OCI-LY1 (cell line): Measurements from ENCODE around the gene PDE3B.
"Not testable (repeated sequence)": the region's sequence is repeated elsewhere in the genome, so short reads cannot be mapped to it uniquely, and the experiment has no call there.

Source experiments
- H2AFZ ChIP-seq: fragments of 200-600 bp; sonication (generic), shearing (Covaris generic); 2 replicates; pipeline ENCODE4 v1.6.0; 2014; ENCODE audit warnings: antibody characterized with exemption, mild to moderate bottlenecking, low read length
- H3F3A ChIP-seq: fragments of 200-600 bp; sonication (generic), shearing (Covaris generic); 2 replicates; pipeline ENCODE4 v1.6.0; 2014; ENCODE audit warnings: mild to moderate bottlenecking, antibody characterized with exemption, low read length, moderate library complexity; ENCODE audit not compliant: insufficient read depth
- H3K27ac ChIP-seq: fragments of 200-600 bp; sonication (generic); 2 replicates; pipeline ENCODE4 v1.5.1; 2014; ENCODE audit warnings: low read length, mixed run types, mild to moderate bottlenecking, low read depth; ENCODE audit not compliant: poor library complexity, severe bottlenecking
- H3K27me3 ChIP-seq: fragments of 200-600 bp; sonication (generic); 2 replicates; pipeline ENCODE4 v1.6.0; 2014; ENCODE audit warnings: antibody characterized with exemption, mild to moderate bottlenecking, low read length, moderate library complexity; ENCODE audit not compliant: insufficient read depth
- H3K36me3 ChIP-seq: fragments of 200-600 bp; sonication (generic); 2 replicates; pipeline ENCODE4 v1.6.1; 2014; ENCODE audit warnings: mild to moderate bottlenecking, antibody characterized with exemption, low read length, moderate library complexity, mixed read lengths; ENCODE audit not compliant: insufficient read depth
- H3K4me1 ChIP-seq: fragments of 200-600 bp; sonication (generic); 2 replicates; pipeline ENCODE4 v1.5.1; 2014; ENCODE audit warnings: mild to moderate bottlenecking, low read length, moderate library complexity; ENCODE audit not compliant: insufficient read depth, severe bottlenecking
- H3K4me2 ChIP-seq: fragments of 200-600 bp; sonication (generic), shearing (Covaris generic); 2 replicates; pipeline ENCODE4 v1.6.1; 2014; ENCODE audit warnings: low read length
- H3K4me3 ChIP-seq: fragments of 200-600 bp; sonication (generic); 2 replicates; pipeline ENCODE4 v1.5.1; 2014; ENCODE audit warnings: low read length, low read depth, mild to moderate bottlenecking, mixed read lengths; ENCODE audit not compliant: poor library complexity, severe bottlenecking
- H3K79me2 ChIP-seq: fragments of 200-600 bp; shearing (Covaris generic); 2 replicates; pipeline ENCODE4 v1.6.1; 2016; ENCODE audit warnings: mixed run types, low read length, mixed read lengths; ENCODE audit not compliant: insufficient read depth
- H3K9ac ChIP-seq: fragments of 200-600 bp; sonication (generic), shearing (Covaris generic); 2 replicates; pipeline ENCODE4 v1.6.1; 2014; ENCODE audit warnings: mild to moderate bottlenecking, low read length, mixed read lengths
- H3K9me2 ChIP-seq: fragments of 200-600 bp; sonication (generic), shearing (Covaris generic); 2 replicates; pipeline ENCODE4 v1.6.1; 2014; ENCODE audit warnings: low read depth, mild to moderate bottlenecking, low read length, mixed read lengths
- H3K9me3 ChIP-seq: fragments of 200-600 bp; shearing (Covaris generic); 2 replicates; pipeline ENCODE4 v1.6.1; 2014; ENCODE audit warnings: low read length, mixed read lengths
- H4K20me1 ChIP-seq: fragments of 200-600 bp; sonication (generic), shearing (Covaris generic); 2 replicates; pipeline ENCODE4 v1.6.0; 2016; ENCODE audit warnings: mild to moderate bottlenecking, low read length; ENCODE audit not compliant: insufficient read depth
- EZH2 ChIP-seq: fragments of 200-600 bp; sonication (generic), shearing (Covaris generic); IDR thresholded peaks from 2 replicates; pipeline ENCODE4 v1.8.0; 2017; ENCODE audit warnings: borderline replicate concordance, mixed run types, mild to moderate bottlenecking, antibody characterized with exemption, low read length, moderate library complexity, mixed read lengths
- TF ChIP-seq, protein P1 (sequence below): fragments of 200-600 bp; sonication (generic), shearing (Covaris generic); IDR thresholded peaks from 2 replicates; pipeline ENCODE4 v1.5.1; 2017; ENCODE audit warnings: mild to moderate bottlenecking, antibody characterized with exemption, low read length, moderate library complexity, mixed read lengths

Gene PDE3B

DNA sequence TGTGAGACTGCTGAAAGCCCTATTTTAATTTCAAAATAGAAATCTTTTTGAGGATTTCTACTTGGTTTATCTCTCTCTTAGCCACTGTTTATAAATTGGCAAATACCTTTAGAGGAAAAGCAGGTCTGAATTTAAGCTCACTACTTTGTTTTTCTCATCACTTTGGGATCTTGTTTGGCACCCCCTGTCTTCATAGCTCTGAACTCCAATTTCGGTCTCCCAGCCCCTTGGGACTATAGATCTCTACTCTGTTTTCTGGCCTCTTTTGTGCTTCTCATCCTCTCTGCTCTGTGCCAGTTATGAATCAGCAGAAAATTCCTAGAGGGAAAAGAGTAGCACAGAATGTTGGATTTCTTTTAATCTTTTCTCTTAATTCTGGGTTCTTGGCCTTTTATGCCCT is 130.2 kb downstream of the PDE3B start:
- Histone ChIP-seq H2AFZ (no peak overlapping the region), H4K20me1 (no peaks in the 10 kb centered on the region), H3K9ac (no peak overlapping the region)

DNA sequence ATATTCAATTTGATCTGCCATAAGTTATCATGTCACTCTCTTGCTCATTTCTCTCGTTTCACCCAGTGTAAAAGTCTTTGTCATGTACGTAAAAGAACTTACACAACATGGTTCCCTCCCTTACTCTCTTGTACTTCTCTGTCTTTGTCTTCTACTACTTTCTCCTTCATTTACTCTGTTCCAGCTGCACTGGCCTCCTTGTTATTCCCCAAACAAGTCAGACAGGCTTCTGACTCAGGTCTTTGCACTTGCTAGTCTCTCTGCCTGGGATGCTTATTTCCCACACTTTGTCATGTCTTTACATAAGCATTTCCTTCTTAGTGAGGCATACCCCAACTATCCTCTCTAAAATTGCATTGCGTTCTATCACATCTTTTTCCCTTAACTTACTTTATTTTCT is 131.1 kb downstream of the PDE3B start:
- H3K36me3 ChIP-seq: no peaks in the 10 kb centered on the region
- H3K27ac ChIP-seq: peak overlapping the region; percentile 35
- H3K27me3 ChIP-seq: no peaks in the 10 kb centered on the region
- TF ChIP-seq EZH2: no peak
- TF ChIP-seq, protein P1, sequence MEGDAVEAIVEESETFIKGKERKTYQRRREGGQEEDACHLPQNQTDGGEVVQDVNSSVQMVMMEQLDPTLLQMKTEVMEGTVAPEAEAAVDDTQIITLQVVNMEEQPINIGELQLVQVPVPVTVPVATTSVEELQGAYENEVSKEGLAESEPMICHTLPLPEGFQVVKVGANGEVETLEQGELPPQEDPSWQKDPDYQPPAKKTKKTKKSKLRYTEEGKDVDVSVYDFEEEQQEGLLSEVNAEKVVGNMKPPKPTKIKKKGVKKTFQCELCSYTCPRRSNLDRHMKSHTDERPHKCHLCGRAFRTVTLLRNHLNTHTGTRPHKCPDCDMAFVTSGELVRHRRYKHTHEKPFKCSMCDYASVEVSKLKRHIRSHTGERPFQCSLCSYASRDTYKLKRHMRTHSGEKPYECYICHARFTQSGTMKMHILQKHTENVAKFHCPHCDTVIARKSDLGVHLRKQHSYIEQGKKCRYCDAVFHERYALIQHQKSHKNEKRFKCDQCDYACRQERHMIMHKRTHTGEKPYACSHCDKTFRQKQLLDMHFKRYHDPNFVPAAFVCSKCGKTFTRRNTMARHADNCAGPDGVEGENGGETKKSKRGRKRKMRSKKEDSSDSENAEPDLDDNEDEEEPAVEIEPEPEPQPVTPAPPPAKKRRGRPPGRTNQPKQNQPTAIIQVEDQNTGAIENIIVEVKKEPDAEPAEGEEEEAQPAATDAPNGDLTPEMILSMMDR: no peak
- H2AFZ ChIP-seq: no peak overlapping the region
- H3K4me1 ChIP-seq: peaks cover 31% of the 10 kb centered on the region
- H3K9ac ChIP-seq: no peak overlapping the region
- H3K9me3 ChIP-seq: no peaks in the 10 kb centered on the region
- no peak overlapping the region for H3K4me2 ChIP-seq
- no peaks in the 10 kb centered on the region for H4K20me1 ChIP-seq
- no peaks in the 10 kb centered on the region for H3F3A ChIP-seq
- no peaks in the 10 kb centered on the region for H3K9me2 ChIP-seq
- no peak overlapping the region for H3K4me3 ChIP-seq
- no peaks in the 10 kb centered on the region for H3K79me2 ChIP-seq

More for the DNA sequence above, 130.2 kb downstream of the PDE3B start:
- peaks cover 3% of the 10 kb centered on the region; the same call in 1 of the 2 replicates for H3F3A ChIP-seq
- H3K4me2 ChIP-seq: no peak overlapping the region
- TF ChIP-seq EZH2: no peak
- TF ChIP-seq, protein P1: peak; percentile 32; the same call in 1 of the 2 replicates
- no peaks in the 10 kb centered on the region for H3K79me2 ChIP-seq
- no peak overlapping the region for H3K27ac ChIP-seq
- peaks cover 40% of the 10 kb centered on the region for H3K4me1 ChIP-seq
- H3K27me3 ChIP-seq: no peaks in the 10 kb centered on the region
- no peaks in the 10 kb centered on the region for H3K9me3 ChIP-seq
- no peak overlapping the region for H3K4me3 ChIP-seq
- H3K9me2 ChIP-seq: no peaks in the 10 kb centered on the region
- no peaks in the 10 kb centered on the region for H3K36me3 ChIP-seq

DNA sequence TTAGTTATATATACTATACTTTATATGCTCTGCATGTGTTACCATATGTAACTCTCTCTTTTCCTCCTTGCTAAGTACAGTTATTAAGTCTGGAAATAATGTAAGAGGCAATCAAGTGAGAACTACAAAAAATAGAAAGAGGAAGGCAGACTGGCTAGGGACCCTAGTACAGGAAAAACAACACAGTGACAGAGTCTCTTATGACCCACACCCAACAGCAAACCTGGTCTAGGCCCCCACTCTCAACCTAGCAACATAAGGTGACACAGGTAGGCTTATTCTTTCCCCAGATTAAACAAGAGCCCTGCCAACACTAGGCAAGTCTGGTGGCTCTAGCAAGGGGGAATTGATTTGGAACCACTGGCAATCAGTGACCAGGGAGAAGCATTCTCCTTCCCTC is 132.3 kb downstream of the PDE3B start:
- Histone ChIP-seq H3K36me3 (no peaks in the 10 kb centered on the region), H3K9me3 (no peaks in the 10 kb centered on the region), H3K79me2 (no peaks in the 10 kb centered on the region), H3K4me1 (peaks cover 19% of the 10 kb centered on the region), H3K9me2 (no peaks in the 10 kb centered on the region), H3F3A (no peaks in the 10 kb centered on the region), H3K4me2 (no peak overlapping the region), H2AFZ (no peak overlapping the region), H3K4me3 (no peak overlapping the region), H3K27ac (no peak overlapping the region), H4K20me1 (no peaks in the 10 kb centered on the region), H3K9ac (no peak overlapping the region), H3K27me3 (no peaks in the 10 kb centered on the region)
- TF ChIP-seq EZH2: no peak
- TF ChIP-seq, protein P1: no peak

DNA sequence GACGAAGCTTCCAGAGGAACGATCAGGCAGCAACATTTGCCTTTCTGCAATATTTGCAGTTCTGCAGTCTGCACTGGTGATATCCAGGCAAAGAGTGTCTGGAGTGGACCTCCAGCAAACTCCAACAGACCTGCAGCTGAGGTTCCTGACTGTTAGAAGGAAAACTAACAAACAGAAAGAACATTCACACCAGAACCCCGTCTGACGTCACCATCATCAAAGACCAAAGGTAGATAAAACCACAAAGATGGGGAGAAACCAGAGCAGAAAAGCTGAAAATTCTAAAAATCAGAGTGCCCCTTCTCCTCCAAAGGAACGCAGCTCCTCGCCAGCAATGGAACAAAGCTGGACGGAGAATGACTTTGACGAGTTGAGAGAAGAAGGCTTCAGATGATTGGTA is 134.9 kb downstream of the PDE3B start:
- not testable (repeated sequence) for H3K27me3 ChIP-seq, H3K36me3 ChIP-seq, H3K27ac ChIP-seq, H3K9me2 ChIP-seq, H3K4me2 ChIP-seq, H3K4me3 ChIP-seq, H3F3A ChIP-seq, H3K9me3 ChIP-seq, H3K79me2 ChIP-seq, H2AFZ ChIP-seq, H4K20me1 ChIP-seq, H3K9ac ChIP-seq
- H3K4me1 ChIP-seq: peaks cover 13% of the 10 kb centered on the region
